GM18505 (cell line): ENCODE results near the gene DDX41.

Experiments
- ATAC-seq: cut with Tn5 transposase; IDR thresholded peaks from one replicate; pipeline ENCODE4 v1.9.1; 2021; ENCODE audit not compliant: unreplicated experiment
- POLR2A ChIP-seq: IDR thresholded peaks from 4 replicates; pipeline ENCODE4 v1.6.1; 2011; ENCODE audit warnings: borderline replicate concordance; ENCODE audit not compliant: insufficient read depth, insufficient read length; ENCODE audit errors: extremely low read depth

Gene DDX41

DNA sequence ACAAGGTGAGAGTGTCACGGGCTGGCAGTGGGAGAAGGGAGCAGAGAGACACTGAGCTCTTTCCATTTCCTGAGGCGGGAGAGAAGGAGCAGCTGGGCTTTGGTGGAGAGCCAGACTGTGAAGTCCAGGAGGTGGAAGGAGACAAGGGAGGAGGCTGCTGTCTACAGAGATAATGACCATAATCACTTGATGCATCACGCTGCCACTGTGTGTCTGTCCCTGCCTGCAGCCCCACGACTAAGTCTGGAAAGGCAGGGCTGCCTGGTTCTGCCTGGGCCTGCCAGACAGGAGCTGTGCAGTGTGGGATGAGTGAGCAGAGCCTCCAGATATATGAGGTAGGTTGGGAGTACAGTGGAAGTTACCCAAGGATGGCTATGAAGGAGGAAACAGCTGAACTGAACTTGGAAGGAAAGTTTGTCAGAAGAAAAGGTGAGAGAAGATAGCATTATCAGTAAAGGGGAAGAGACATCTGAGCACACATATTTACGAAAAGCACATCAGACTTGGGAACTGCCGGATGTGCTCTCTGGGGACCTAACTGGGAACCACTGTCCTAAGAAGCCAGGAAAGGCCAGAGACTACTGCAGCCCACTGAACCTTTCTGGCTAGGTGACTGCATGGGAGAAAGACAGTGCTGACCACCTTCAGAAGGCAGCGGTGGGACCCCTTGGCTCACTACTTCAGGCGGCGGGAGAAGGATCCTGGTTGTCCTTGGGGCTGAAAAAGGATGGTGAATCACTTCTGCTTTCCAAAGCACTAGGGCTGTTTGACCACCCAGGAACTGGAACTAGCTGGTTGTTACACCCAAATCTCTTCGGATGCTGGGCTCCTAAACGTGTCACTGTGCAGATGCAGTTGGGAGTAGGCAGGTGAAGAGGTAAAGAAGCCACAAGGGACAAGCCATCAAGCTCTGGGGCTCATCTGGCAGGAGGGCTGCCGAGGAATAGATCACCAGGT is 12.8 kb upstream of the DDX41 start:
- no peak for TF ChIP-seq POLR2A

DNA sequence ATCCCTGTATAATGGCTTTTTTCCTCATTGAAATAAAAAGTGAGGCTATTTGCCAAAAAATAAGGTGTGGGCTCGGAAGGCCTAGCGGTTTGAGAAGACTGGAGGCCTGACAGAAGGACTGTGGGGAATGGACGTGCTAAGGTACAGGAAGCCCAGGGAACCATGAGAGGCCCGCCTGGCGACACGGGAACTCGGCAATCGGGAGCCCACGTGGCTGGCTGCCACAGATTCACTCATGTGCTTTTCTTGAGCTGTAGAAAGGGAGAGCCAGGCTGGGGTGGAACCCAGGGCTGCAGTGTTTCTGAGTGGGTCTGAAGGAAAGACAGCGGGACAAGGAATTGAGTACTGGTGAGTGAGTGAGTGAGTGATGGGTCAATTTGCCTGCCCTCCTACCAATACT is 11.9 kb upstream of the DDX41 start:
- ATAC-seq = no peak
- no peak for TF ChIP-seq POLR2A

More for the DNA sequence above, 12.8 kb upstream of the DDX41 start:
- no peak for ATAC-seq

DNA sequence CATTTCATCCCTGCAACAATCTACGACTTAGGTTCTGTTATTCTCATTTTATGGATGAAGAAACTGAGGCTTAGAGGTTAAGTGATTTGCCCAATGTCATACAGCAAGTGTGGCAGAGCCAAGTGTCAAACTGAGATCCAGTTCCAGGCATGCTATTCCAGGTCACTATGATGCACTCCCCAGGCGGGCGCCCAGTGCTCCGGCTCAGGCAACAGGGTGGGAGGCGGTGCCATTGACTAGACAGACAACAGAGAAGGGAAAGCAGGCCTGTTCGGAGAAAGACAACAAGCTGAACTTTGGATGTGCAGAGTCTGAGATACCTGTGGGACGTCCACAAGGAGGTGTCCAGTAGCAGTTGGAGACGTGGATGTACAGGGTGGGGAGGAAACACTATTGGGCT is 10.8 kb upstream of the DDX41 start:
- no peak for ATAC-seq
- TF ChIP-seq POLR2A = no peak

- TF ChIP-seq POLR2A = no peak
- no peak for ATAC-seq
Observed at GRCh38 chr5:177526791-177527190, 10.0 kb upstream of the DDX41 start.

DNA sequence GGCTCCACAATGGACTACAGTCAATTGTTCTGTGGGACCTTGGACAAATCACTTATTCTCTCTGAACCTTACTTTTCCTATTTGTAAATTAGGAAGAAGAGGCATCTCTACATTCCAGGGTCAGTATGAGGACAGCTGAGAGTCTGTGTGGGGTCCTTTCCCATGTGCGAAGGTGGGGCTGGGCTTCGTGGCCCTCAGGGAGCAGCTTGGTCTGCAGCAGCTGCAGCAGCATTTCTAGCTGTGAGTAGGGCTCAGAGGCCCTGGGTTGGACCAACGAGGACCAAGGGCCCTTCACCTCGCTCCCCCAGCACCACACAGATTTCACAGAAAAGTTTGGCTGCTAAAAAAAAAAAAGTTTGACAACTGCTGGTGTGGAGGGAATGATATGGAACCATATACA is 9.4 kb upstream of the DDX41 start:
- TF ChIP-seq POLR2A = no peak
- ATAC-seq = no peak

- no peak for ATAC-seq
Observed at GRCh38 chr5:177524941-177525655, 8.3 kb upstream of the DDX41 start.

GRCh38 chr5:177524539-177524900 is 7.8 kb upstream of the DDX41 start:
- no peak for ATAC-seq
- TF ChIP-seq POLR2A = no peak

More at GRCh38 chr5:177524941-177525655, 8.3 kb upstream of the DDX41 start:
- no peak for TF ChIP-seq POLR2A

GRCh38 chr5:177523711-177524538 is 7.2 kb upstream of the DDX41 start:
- TF ChIP-seq POLR2A = no peak

GRCh38 chr5:177520916-177521513 is 4.3 kb upstream of the DDX41 start:
- no peak for ATAC-seq
- no peak for TF ChIP-seq POLR2A

More at GRCh38 chr5:177523711-177524538, 7.2 kb upstream of the DDX41 start:
- no peak for ATAC-seq

GRCh38 chr5:177520271-177520670 is 3.5 kb upstream of the DDX41 start:
- TF ChIP-seq POLR2A = no peak
- ATAC-seq = no peak

- TF ChIP-seq POLR2A = no peak
Observed at GRCh38 chr5:177519463-177520235, 2.9 kb upstream of the DDX41 start.

GRCh38 chr5:177515580-177515979 is 1.2 kb downstream of the DDX41 start:
- no peak for TF ChIP-seq POLR2A
- no peak for ATAC-seq

More at GRCh38 chr5:177519463-177520235, 2.9 kb upstream of the DDX41 start:
- ATAC-seq = no peak

GRCh38 chr5:177514541-177514940 is 2.2 kb downstream of the DDX41 start:
- ATAC-seq = no peak
- no peak for TF ChIP-seq POLR2A

DNA sequence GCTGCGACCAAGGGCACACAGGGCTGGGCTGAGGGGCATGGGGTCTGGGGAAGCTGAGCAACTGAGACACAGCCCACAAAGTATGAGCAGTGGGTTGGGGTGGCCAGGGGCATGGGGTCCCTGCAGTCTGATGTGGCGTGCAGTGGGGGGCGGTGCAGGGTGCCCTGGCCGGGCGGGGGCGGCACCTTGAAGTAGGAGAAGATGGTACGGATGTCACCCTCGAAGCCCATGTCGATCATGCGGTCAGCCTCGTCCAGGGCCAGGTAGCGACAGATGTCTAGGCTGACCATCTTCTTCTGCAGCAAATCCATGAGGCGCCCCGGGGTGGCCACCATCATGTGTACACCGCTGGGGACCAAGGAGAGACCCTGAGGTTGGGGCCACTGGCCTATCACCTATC is 3.3 kb downstream of the DDX41 start:
- TF ChIP-seq POLR2A = no peak
- ATAC-seq = no peak
